Neural progenitor cell (in vitro differentiated cells): ENCODE results near the gene SRSF9. TPM values are rescaled to one million over a fixed set of nuclear protein-coding genes. Genes with fewer than 3 reads are reported as not detected.
"Not testable (repeated sequence)": the region's sequence is repeated elsewhere in the genome, so short reads cannot be mapped to it uniquely, and the experiment has no call there.

ENCODE experiments used
- DNase-seq: peaks from one replicate; pipeline ENCODE4 v3.0.0-alpha.2; 2016; ENCODE audit warnings: low spot score
- H2AFZ ChIP-seq: fragments of 200-600 bp; sonication (generic); replicated peaks from 2 replicates; pipeline ENCODE4 v1.6.1; 2016; ENCODE audit warnings: antibody characterized with exemption
- H3F3A ChIP-seq: fragments of 200-600 bp; sonication (generic); 2 replicates; pipeline ENCODE4 v1.6.1; 2016; ENCODE audit warnings: antibody characterized with exemption, low read depth
- H3K27ac ChIP-seq: fragments of 200-600 bp; sonication (generic); 2 replicates; pipeline ENCODE4 v1.5.1; 2016; ENCODE audit warnings: mild to moderate bottlenecking
- H3K27me3 ChIP-seq: fragments of 200-600 bp; sonication (generic); 2 replicates; pipeline ENCODE4 v1.6.1; 2016; ENCODE audit warnings: mild to moderate bottlenecking, moderate library complexity
- H3K36me3 ChIP-seq: fragments of 200-600 bp; sonication (generic); 2 replicates; pipeline ENCODE4 v1.5.1; 2016
- H3K4me1 ChIP-seq: fragments of 200-600 bp; sonication (generic); 2 replicates; pipeline ENCODE4 v1.6.1; 2016; ENCODE audit warnings: mixed run types
- H3K4me2 ChIP-seq: fragments of 200-600 bp; sonication (generic); 2 replicates; pipeline ENCODE4 v1.6.1; 2016
- H3K4me3 ChIP-seq: fragments of 200-600 bp; sonication (generic); 2 replicates; pipeline ENCODE4 v1.5.1; 2016
- H3K79me2 ChIP-seq: fragments of 200-600 bp; sonication (generic); 2 replicates; pipeline ENCODE4 v1.6.1; 2016; ENCODE audit warnings: low read depth
- H3K9ac ChIP-seq: fragments of 200-600 bp; sonication (generic); 2 replicates; pipeline ENCODE4 v1.6.1; 2016
- H3K9me3 ChIP-seq: fragments of 200-600 bp; sonication (generic); 2 replicates; pipeline ENCODE4 v1.5.1; 2016; ENCODE audit warnings: low read depth
- H4K20me1 ChIP-seq: fragments of 200-600 bp; sonication (generic); 2 replicates; pipeline ENCODE4 v1.6.1; 2016; ENCODE audit warnings: low read depth
- H3K27ac Mint-ChIP-seq: 3 replicates; pipeline ENCODE4 v1.8.0; 2021; ENCODE audit warnings: mixed read lengths
- H3K27me3 Mint-ChIP-seq: 2 replicates; pipeline ENCODE4 v1.8.0; 2022; ENCODE audit warnings: low read depth, mild to moderate bottlenecking, inconsistent platforms, moderate library complexity, mixed read lengths; ENCODE audit not compliant: insufficient read depth
- H3K36me3 Mint-ChIP-seq: 3 replicates; pipeline ENCODE4 v1.8.0; 2021; ENCODE audit warnings: mixed read lengths
- H3K4me1 Mint-ChIP-seq: 3 replicates; pipeline ENCODE4 v1.8.0; 2021; ENCODE audit warnings: mixed read lengths
- H3K4me3 Mint-ChIP-seq: 3 replicates; pipeline ENCODE4 v1.8.0; 2021; ENCODE audit warnings: mild to moderate bottlenecking, moderate library complexity, mixed read lengths
- H3K9me3 Mint-ChIP-seq: 3 replicates; pipeline ENCODE4 v1.8.0; 2020; ENCODE audit warnings: mixed read lengths
- CTCF ChIP-seq: fragments of 200-600 bp; sonication (generic); IDR thresholded peaks from 2 replicates; pipeline ENCODE4 v1.5.1; 2017; ENCODE audit warnings: antibody characterized with exemption, mild to moderate bottlenecking
- EZH2 ChIP-seq: fragments of 200-600 bp; sonication (generic); IDR thresholded peaks from 2 replicates; pipeline ENCODE4 v1.6.1; 2017; ENCODE audit warnings: antibody characterized with exemption, mild to moderate bottlenecking, moderate library complexity
- EZH2phosphoT487 ChIP-seq: fragments of 200-600 bp; sonication (generic); IDR thresholded peaks from 2 replicates; pipeline ENCODE4 v1.6.1; 2017; ENCODE audit warnings: antibody characterized with exemption
- total RNA-seq: library from RNA; depleted of rRNA; stranded (reverse); fragments of >200 nt; gene quantifications from 2 replicates; pipeline ENCODE4 v1.2.3, GENCODE V29; 2015; ENCODE audit warnings: low replicate concordance

SRSF9 gene
- total RNA-seq, 1 donor from 2014 or later: 273 TPM

- H3K4me3 ChIP-seq: no peak overlapping the region
- H3K4me3 Mint-ChIP-seq: no peak overlapping the region
- H3K27me3 ChIP-seq: no peaks in the 10 kb centered on the region
- peaks cover 6% of the 10 kb centered on the region for H3K79me2 ChIP-seq
- peak overlapping the region; percentile 12 for H3K27ac Mint-ChIP-seq
- no peak for TF ChIP-seq EZH2
- TF ChIP-seq EZH2phosphoT487: no peak
- no peak for TF ChIP-seq CTCF
- H3K4me1 Mint-ChIP-seq: peaks cover 17% of the 10 kb centered on the region
- H3K27ac ChIP-seq: no peak overlapping the region
- DNase-seq: no peak
- H2AFZ ChIP-seq: no peak overlapping the region
- H3K9ac ChIP-seq: no peak overlapping the region
- H3K36me3 Mint-ChIP-seq: peaks cover 16% of the 10 kb centered on the region
- H3K4me2 ChIP-seq: no peak overlapping the region
- H3K9me3 ChIP-seq: no peaks in the 10 kb centered on the region
- no peaks in the 10 kb centered on the region for H3K4me1 ChIP-seq
- no peaks in the 10 kb centered on the region for H3K36me3 ChIP-seq
- H3K9me3 Mint-ChIP-seq: no peaks in the 10 kb centered on the region
- H4K20me1 ChIP-seq: no peaks in the 10 kb centered on the region
- H3F3A ChIP-seq: peaks cover 10% of the 10 kb centered on the region
- no peaks in the 10 kb centered on the region for H3K27me3 Mint-ChIP-seq
Observed at GRCh38 chr12:120490325-120490724, 20.8 kb upstream of the SRSF9 start.

DNA sequence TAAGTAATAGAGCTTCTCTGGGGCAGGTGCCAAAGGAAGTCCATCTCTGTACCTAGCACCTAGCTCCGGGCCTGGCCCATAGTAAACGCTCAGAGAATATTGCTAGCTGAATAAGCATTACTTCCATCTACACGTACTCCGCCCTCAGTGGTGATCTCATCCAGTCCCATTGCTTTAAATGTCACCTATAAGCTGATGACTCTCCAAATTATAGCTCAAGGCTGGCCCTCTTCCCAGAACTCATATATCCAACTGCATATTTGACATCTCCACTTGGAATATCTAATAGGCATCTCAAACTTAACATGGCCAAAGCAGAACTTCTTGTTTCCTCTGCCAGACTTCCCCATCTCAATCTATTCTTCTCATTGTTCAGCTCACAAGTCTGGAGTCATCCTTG is 19.5 kb upstream of the SRSF9 start:
- Histone ChIP-seq H3F3A (no peaks in the 10 kb centered on the region), H3K79me2 (peaks cover 1% of the 10 kb centered on the region), H3K9me3 (no peaks in the 10 kb centered on the region), H2AFZ (no peak overlapping the region), H3K4me2 (no peak overlapping the region), H3K9ac (no peak overlapping the region), H3K4me1 (no peaks in the 10 kb centered on the region), H3K4me3 (no peak overlapping the region), H3K36me3 (no peaks in the 10 kb centered on the region), H3K27me3 (no peaks in the 10 kb centered on the region), H4K20me1 (no peaks in the 10 kb centered on the region), H3K27ac (no peak overlapping the region)
- no peak overlapping the region for H3K27ac Mint-ChIP-seq
- peaks cover 8% of the 10 kb centered on the region for H3K4me1 Mint-ChIP-seq
- DNase-seq: no peak
- H3K27me3 Mint-ChIP-seq: peaks cover under 1% of the 10 kb centered on the region
- no peak overlapping the region for H3K4me3 Mint-ChIP-seq
- no peaks in the 10 kb centered on the region for H3K9me3 Mint-ChIP-seq
- no peak for TF ChIP-seq CTCF
- no peak for TF ChIP-seq EZH2
- no peak for TF ChIP-seq EZH2phosphoT487
- H3K36me3 Mint-ChIP-seq: peaks cover 16% of the 10 kb centered on the region

- no peaks in the 10 kb centered on the region for H3K9me3 ChIP-seq
- no peaks in the 10 kb centered on the region for H3K4me1 ChIP-seq
- no peak overlapping the region for H3K9ac ChIP-seq
- no peak overlapping the region for H2AFZ ChIP-seq
- no peak overlapping the region for H3K27ac ChIP-seq
- TF ChIP-seq EZH2: no peak
- Mint-ChIP-seq H3K4me1 (peaks cover 8% of the 10 kb centered on the region), H3K9me3 (no peaks in the 10 kb centered on the region), H3K27me3 (peaks cover 3% of the 10 kb centered on the region), H3K36me3 (peaks cover 16% of the 10 kb centered on the region), H3K4me3 (no peak overlapping the region), H3K27ac (no peak overlapping the region)
- no peak overlapping the region for H3K4me2 ChIP-seq
- no peaks in the 10 kb centered on the region for H3K36me3 ChIP-seq
- no peak for DNase-seq
- H3K27me3 ChIP-seq: no peaks in the 10 kb centered on the region
- no peaks in the 10 kb centered on the region for H3F3A ChIP-seq
- H3K79me2 ChIP-seq: no peaks in the 10 kb centered on the region
- no peak overlapping the region for H3K4me3 ChIP-seq
- H4K20me1 ChIP-seq: no peaks in the 10 kb centered on the region
Observed at GRCh38 chr12:120488057-120488640, 18.6 kb upstream of the SRSF9 start.

DNA sequence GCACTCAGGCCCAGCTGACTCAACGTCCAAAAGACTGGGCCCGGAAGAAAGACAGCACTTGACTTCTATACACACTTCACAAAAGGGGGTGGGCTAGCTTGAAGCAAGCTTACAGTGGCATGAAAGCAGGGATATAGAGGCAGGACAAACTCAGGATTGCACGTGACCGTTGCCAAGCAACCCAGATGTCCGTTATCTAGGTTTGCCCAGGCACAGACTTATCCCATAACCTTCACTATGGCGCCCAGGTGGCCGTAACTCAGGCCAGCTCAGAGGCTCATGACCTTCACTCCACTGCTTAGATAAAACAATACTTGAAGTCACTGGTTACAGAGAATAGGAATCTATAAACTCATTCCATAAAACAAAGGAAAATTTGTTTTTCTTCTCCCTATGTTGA is 18.0 kb upstream of the SRSF9 start:
- not testable (repeated sequence) for H3K4me1 Mint-ChIP-seq, H3F3A ChIP-seq, H4K20me1 ChIP-seq, H3K4me3 ChIP-seq, H2AFZ ChIP-seq, H3K36me3 ChIP-seq, H3K9ac ChIP-seq, H3K27ac ChIP-seq, H3K27me3 ChIP-seq, DNase-seq, H3K9me3 Mint-ChIP-seq, H3K27me3 Mint-ChIP-seq, H3K79me2 ChIP-seq, H3K9me3 ChIP-seq, H3K4me1 ChIP-seq, H3K4me3 Mint-ChIP-seq, H3K4me2 ChIP-seq
- peak overlapping the region; percentile 76 for H3K27ac Mint-ChIP-seq
- peaks cover 16% of the 10 kb centered on the region for H3K36me3 Mint-ChIP-seq
